Panc1 (cell line): Measurements from ENCODE around the gene CDH15. TPM values are rescaled to one million over a fixed set of nuclear protein-coding genes. Genes with fewer than 3 reads are reported as not detected.

Experiments used
- ATAC-seq: fragments of 200-7000 bp; cut with Tn5 transposase; 2 replicates; pipeline ENCODE4 v1.9.1; 2020; ENCODE audit warnings: mild to moderate bottlenecking, moderate library complexity
- Bru-seq: library from RNA; stranded (reverse); fragments of 400-500 nt; gene quantifications from one replicate; lab custom pipeline; 2021; lab: Mats Ljungman, UMichigan
- BruChase-seq, 2 experiments: library from RNA; stranded (reverse); fragments of 400-500 nt; gene quantifications; one replicate each; lab custom pipeline; 2021; lab: Mats Ljungman, UMichigan
- BruUV-seq: library from RNA; stranded (reverse); fragments of 400-500 nt; replicated peaks from 2 replicates; lab custom pipeline; 2021; lab: Mats Ljungman, UMichigan
- CTCF ChIA-PET: fragments of 300-600 bp; sonication (Branson Sonifier 250); formaldehyde crosslinking; loops from one replicate; lab custom pipeline; 2022; ENCODE audit warnings: antibody characterized with exemption; lab: Charles Lee
- POLR2A ChIA-PET: fragments of 300-600 bp; sonication (Branson Sonifier 250); formaldehyde crosslinking; loops from one replicate; lab custom pipeline; 2022; ENCODE audit warnings: antibody characterized with exemption; lab: Charles Lee
- DNase-seq: peaks from one replicate; pipeline ENCODE4 v3.0.0-alpha.2; 2010; ENCODE audit warnings: low read depth, low spot score
- H3K27ac ChIP-seq: 2 replicates; pipeline ENCODE4 v1.5.1; 2011; ENCODE audit warnings: mild to moderate bottlenecking, low read length, inconsistent platforms
- H3K27me3 ChIP-seq: fragments of 200-500 bp; sonication (Bioruptor generic); 2 replicates; pipeline ENCODE4 v1.6.0; 2014; ENCODE audit warnings: low read length, inconsistent platforms; ENCODE audit not compliant: control insufficient read depth, insufficient read depth
- H3K36me3 ChIP-seq: fragments of 200-500 bp; sonication (Bioruptor generic); 2 replicates; pipeline ENCODE4 v1.5.1; 2014; ENCODE audit warnings: inconsistent platforms, mild to moderate bottlenecking, low read length, moderate library complexity; ENCODE audit not compliant: control insufficient read depth, insufficient read depth
- H3K4me1 ChIP-seq: 2 replicates; pipeline ENCODE4 v1.5.1; 2011; ENCODE audit warnings: inconsistent platforms, mild to moderate bottlenecking, low read length, moderate library complexity; ENCODE audit not compliant: control insufficient read depth, insufficient read depth
- H3K4me3 ChIP-seq, 2 experiments: 2 replicates each; pipeline ENCODE4 v1.5.1; 2011 to 2012; ENCODE audit warnings: low read depth in 2 of 2, low read length in 2 of 2, mild to moderate bottlenecking in 2 of 2, inconsistent platforms in 1 of 2, moderate library complexity in 1 of 2
- H3K9me3 ChIP-seq: fragments of 200-500 bp; sonication (Bioruptor generic); 2 replicates; pipeline ENCODE4 v1.5.1; 2014; ENCODE audit warnings: low read depth, mild to moderate bottlenecking, inconsistent platforms, low read length, moderate library complexity; ENCODE audit not compliant: control insufficient read depth, insufficient read depth
- POLR2AphosphoS5 ChIP-seq: IDR thresholded peaks from 2 replicates; pipeline ENCODE4 v1.6.1; 2012; ENCODE audit warnings: mild to moderate bottlenecking, low read depth, low read length, moderate library complexity
- SIN3A ChIP-seq: IDR thresholded peaks from 2 replicates; pipeline ENCODE4 v1.6.1; 2012; ENCODE audit warnings: low read depth, mild to moderate bottlenecking, low read length, moderate library complexity, borderline replicate concordance; ENCODE audit not compliant: insufficient read depth
- TCF7L2 ChIP-seq: IDR thresholded peaks from 2 replicates; pipeline ENCODE4 v1.6.1; 2011; ENCODE audit warnings: mild to moderate bottlenecking, low read depth, low read length, inconsistent platforms
- in situ Hi-C: cut with HindIII; loops from 2 replicates; pipeline ENCODE4 v1.10.0; 2016; ENCODE audit warnings: low sequenced_read_pairs, low pct_unique_long_range_greater_than_20kb
- intact Hi-C: fragments of 100-400 bp; cut with micrococcal nuclease; formaldehyde crosslinking; loops from one replicate; pipeline ENCODE4 v1.10.0; 2022; ENCODE audit not compliant: unreplicated experiment
- long read RNA-seq: library from polyadenylated mRNA; unstranded; transcript quantifications from one replicate; pipeline ENCODE4 v2.0.0, GENCODE V29; 2021; ENCODE audit not compliant: unreplicated experiment
- polyA plus RNA-seq: library from polyadenylated mRNA; unstranded; fragments of >200 nt; gene quantifications from one replicate; pipeline ENCODE4 v1.2.1, GENCODE V29; 2012; ENCODE audit warnings: missing spikeins; ENCODE audit not compliant: insufficient read length
- total RNA-seq: library from RNA; stranded (reverse); gene quantifications from one replicate; pipeline ENCODE4 v1.2.1, GENCODE V29; 2021; ENCODE audit not compliant: unreplicated experiment
- TF ChIP-seq, protein P1 (sequence below), 2 experiments: IDR thresholded peaks; 2 replicates each; pipeline ENCODE4 v1.6.1; 2011 to 2012; ENCODE audit warnings: low read depth in 2 of 2, control low read depth in 1 of 2, low read length in 1 of 2, mild to moderate bottlenecking in 1 of 2, moderate library complexity in 1 of 2; ENCODE audit not compliant: insufficient read depth in 1 of 2
- TF ChIP-seq, protein P2 (sequence below): fragments of 450-650 bp; IDR thresholded peaks from 2 replicates; pipeline ENCODE4 v1.5.1; 2017; ENCODE audit warnings: mild to moderate bottlenecking

The CDH15 gene, protein sequence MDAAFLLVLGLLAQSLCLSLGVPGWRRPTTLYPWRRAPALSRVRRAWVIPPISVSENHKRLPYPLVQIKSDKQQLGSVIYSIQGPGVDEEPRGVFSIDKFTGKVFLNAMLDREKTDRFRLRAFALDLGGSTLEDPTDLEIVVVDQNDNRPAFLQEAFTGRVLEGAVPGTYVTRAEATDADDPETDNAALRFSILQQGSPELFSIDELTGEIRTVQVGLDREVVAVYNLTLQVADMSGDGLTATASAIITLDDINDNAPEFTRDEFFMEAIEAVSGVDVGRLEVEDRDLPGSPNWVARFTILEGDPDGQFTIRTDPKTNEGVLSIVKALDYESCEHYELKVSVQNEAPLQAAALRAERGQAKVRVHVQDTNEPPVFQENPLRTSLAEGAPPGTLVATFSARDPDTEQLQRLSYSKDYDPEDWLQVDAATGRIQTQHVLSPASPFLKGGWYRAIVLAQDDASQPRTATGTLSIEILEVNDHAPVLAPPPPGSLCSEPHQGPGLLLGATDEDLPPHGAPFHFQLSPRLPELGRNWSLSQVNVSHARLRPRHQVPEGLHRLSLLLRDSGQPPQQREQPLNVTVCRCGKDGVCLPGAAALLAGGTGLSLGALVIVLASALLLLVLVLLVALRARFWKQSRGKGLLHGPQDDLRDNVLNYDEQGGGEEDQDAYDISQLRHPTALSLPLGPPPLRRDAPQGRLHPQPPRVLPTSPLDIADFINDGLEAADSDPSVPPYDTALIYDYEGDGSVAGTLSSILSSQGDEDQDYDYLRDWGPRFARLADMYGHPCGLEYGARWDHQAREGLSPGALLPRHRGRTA
- total RNA-seq (0.51 TPM), Bru-seq, nascent RNA (percentile 13 among the genes with signal in this experiment), BruChase-seq, experiment 1, labeled RNA remaining after a 2-hour chase (percentile 15 among the genes with signal in this experiment), BruChase-seq, experiment 2, labeled RNA remaining after a 6-hour chase (percentile 13 among the genes with signal in this experiment)
- polyA plus RNA-seq = 0.71 TPM
- long read RNA-seq = 0 reads

DNA sequence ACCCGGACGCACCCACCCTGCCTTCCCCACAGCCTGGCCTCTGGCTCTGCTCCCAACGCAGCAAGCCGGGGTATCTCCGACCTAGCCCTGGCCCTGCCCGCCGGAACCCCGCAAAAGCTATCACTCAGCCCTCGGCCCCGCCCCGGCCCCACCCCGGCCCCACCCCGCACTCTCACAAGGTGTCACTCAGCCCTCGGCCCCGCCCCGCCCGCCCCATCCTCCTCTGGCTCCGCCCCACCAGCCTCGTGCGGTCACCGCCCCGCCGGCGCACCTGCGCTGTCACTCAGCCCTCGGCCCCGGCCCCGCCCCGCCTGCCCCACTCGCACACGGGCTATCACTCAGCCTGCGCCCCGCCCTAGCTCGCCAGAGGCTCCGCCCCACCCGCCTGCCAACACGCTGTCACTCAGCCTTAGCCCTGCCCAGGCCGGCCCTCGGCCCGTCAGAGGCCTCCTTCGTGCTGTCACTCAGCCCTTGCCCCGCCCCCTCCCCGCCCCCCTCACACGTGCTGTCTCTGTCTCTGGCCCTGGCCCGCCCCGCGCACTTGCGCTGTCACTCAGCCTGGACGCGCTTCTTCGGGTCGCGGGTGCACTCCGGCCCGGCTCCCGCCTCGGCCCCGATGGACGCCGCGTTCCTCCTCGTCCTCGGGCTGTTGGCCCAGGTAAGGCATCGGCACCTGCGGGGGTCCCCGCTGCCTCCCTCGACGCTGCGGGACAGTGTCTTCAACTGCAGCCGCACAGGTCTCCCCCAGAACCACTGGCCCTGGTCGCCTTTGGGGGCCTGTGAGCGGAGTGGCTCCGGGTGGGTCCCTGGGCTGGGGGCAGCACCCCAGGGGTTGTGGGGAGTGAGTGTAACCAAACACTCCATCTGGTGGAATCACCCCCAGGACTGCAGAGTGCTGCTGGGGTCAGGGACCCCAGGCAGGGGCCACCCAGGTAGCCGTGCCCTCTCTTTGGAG is at the start of gene CDH15:
Gene CDH15, plus strand, starts transcription at position 533 of the 955 bp plus-strand sequence. Its CDS starts 84 bp downstream, at position 617.
- Histone ChIP-seq H3K27me3 (no peaks in the 10 kb centered on the region), H3K9me3 (no peaks in the 10 kb centered on the region), H3K36me3 (no peaks in the 10 kb centered on the region), H3K4me3 (peak within 1 kb of the TSS; percentile 18 to 50), H3K4me1 (peaks cover 6% of the 10 kb centered on the region; the same call in 1 of the 2 replicates), H3K27ac (no peak within 1 kb of the TSS)
- peak; percentile 89 for ATAC-seq
- intact Hi-C loops = no loop called here
- no TSS peak for BruUV-seq
- TF ChIP-seq POLR2AphosphoS5 (no peak), SIN3A (no peak), TCF7L2 (no peak)
- TF ChIP-seq, protein P1, sequence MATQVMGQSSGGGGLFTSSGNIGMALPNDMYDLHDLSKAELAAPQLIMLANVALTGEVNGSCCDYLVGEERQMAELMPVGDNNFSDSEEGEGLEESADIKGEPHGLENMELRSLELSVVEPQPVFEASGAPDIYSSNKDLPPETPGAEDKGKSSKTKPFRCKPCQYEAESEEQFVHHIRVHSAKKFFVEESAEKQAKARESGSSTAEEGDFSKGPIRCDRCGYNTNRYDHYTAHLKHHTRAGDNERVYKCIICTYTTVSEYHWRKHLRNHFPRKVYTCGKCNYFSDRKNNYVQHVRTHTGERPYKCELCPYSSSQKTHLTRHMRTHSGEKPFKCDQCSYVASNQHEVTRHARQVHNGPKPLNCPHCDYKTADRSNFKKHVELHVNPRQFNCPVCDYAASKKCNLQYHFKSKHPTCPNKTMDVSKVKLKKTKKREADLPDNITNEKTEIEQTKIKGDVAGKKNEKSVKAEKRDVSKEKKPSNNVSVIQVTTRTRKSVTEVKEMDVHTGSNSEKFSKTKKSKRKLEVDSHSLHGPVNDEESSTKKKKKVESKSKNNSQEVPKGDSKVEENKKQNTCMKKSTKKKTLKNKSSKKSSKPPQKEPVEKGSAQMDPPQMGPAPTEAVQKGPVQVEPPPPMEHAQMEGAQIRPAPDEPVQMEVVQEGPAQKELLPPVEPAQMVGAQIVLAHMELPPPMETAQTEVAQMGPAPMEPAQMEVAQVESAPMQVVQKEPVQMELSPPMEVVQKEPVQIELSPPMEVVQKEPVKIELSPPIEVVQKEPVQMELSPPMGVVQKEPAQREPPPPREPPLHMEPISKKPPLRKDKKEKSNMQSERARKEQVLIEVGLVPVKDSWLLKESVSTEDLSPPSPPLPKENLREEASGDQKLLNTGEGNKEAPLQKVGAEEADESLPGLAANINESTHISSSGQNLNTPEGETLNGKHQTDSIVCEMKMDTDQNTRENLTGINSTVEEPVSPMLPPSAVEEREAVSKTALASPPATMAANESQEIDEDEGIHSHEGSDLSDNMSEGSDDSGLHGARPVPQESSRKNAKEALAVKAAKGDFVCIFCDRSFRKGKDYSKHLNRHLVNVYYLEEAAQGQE (IDR thresholded peaks at IDR 0.05; ENCODE audit: insufficient read depth in 1 of 2, low read depth in 2 of 2, low read length in 1 of 2) = no peak
- TF ChIP-seq, protein P2, sequence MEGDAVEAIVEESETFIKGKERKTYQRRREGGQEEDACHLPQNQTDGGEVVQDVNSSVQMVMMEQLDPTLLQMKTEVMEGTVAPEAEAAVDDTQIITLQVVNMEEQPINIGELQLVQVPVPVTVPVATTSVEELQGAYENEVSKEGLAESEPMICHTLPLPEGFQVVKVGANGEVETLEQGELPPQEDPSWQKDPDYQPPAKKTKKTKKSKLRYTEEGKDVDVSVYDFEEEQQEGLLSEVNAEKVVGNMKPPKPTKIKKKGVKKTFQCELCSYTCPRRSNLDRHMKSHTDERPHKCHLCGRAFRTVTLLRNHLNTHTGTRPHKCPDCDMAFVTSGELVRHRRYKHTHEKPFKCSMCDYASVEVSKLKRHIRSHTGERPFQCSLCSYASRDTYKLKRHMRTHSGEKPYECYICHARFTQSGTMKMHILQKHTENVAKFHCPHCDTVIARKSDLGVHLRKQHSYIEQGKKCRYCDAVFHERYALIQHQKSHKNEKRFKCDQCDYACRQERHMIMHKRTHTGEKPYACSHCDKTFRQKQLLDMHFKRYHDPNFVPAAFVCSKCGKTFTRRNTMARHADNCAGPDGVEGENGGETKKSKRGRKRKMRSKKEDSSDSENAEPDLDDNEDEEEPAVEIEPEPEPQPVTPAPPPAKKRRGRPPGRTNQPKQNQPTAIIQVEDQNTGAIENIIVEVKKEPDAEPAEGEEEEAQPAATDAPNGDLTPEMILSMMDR = no peak
- ChIA-PET CTCF (interaction anchor here (0.9 kb wide), 1 partner anchor 21 kb away, joined by 6 read pairs; no protein-coding TSS in a partner anchor), POLR2A (no interaction called here)
- in situ Hi-C loops = no loop called here
- peak; percentile 64 for DNase-seq

DNA sequence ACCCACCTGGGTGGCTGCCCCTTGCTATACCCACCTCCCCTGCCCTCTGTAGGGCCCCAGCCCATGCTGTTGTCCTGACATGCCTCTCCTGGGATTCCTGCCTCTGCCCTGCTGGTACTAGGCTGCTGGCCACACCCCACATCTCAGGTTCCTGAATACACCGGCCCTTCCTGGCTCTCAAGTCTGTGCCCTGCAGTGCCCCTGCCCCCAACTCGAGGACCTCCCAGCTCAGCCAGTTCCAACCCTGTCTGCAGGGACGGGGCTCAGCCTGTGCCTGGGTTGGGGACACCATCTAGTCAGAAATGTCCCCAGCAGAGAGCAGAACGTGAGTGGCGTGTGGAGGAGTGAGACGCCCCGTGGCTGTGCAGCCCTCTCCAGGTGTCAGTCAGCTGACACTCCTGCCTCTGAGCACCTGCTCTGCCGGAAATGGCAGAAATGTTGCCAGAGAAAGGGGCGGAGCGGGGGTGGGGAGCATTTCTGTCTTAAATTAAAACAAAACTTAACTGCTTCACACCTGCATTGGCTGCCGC is 49.2 kb upstream of the CDH15 start:
- DNase-seq (no peak), ATAC-seq (no peak)
- Histone ChIP-seq H3K4me1 (no peaks in the 10 kb centered on the region), H3K36me3 (no peaks in the 10 kb centered on the region), H3K9me3 (no peaks in the 10 kb centered on the region), H3K4me3 (no peak overlapping the region), H3K27me3 (no peaks in the 10 kb centered on the region), H3K27ac (no peak overlapping the region)
- ChIA-PET CTCF (no interaction called here), POLR2A (no interaction called here)
- intact Hi-C loops = no loop called here
- TF ChIP-seq, protein P1 (IDR thresholded peaks at IDR 0.05; ENCODE audit: insufficient read depth in 1 of 2, low read depth in 2 of 2, low read length in 1 of 2) = no peak
- TF ChIP-seq, protein P2 = no peak
- TF ChIP-seq TCF7L2 (no peak), SIN3A (no peak), POLR2AphosphoS5 (no peak)
- no TSS peak for BruUV-seq
- in situ Hi-C loops = no loop called here
